K562 (cell line): ENCODE measurements around the gene CSTA. TPM values are rescaled to one million over a fixed set of nuclear protein-coding genes. Genes with fewer than 3 reads are reported as not detected.

Source experiments
- ATAC-seq: fragments of 200-7000 bp; cut with Tn5 transposase; 3 replicates; pipeline ENCODE4 v1.9.1; 2020; ENCODE audit warnings: moderate library complexity
- BruUV-seq: library from RNA; stranded (reverse); fragments of 400-500 nt; replicated peaks from 2 replicates; lab custom pipeline; 2021; lab: Mats Ljungman, UMichigan
- CTCF ChIA-PET: fragments of 300-600 bp; formaldehyde crosslinking; extraction: SDS; loops from one replicate; lab custom pipeline; 2021; ENCODE audit warnings: low intra/inter-chr PET ratio; lab: Yijun Ruan, JAX
- POLR2A ChIA-PET: fragments of 300-600, 350-650 bp; sonication (Branson Sonifier 250); formaldehyde crosslinking; extraction: SDS; loops from one replicate; lab custom pipeline; 2021; ENCODE audit warnings: antibody characterized with exemption, inconsistent platforms; lab: Yijun Ruan, JAX
- DNase-seq, 4 experiments: peaks; one replicate each; pipeline versions ENCODE4 v3.0.0 to v3.0.0-alpha.2; 2011 to 2018; ENCODE audit warnings: low spot score in 3 of 4, mixed read lengths in 3 of 4; ENCODE audit errors: extremely low read depth in 1 of 4
- FAIRE-seq: peaks from 2 replicates; lab custom pipeline; 2011; peaks lifted over from hg19 to GRCh38; lab: Jason Lieb, UNC
- H2AFZ ChIP-seq: 2 replicates; pipeline ENCODE4 v1.6.0; 2011; ENCODE audit warnings: low read depth, low read length, control low read depth, inconsistent platforms
- H3K27ac ChIP-seq: fragments of 200-600 bp; 3 replicates; pipeline ENCODE4 v1.8.0; 2011; ENCODE audit warnings: low read depth, mild to moderate bottlenecking, control low read depth, inconsistent platforms, low read length, moderate library complexity, mixed read lengths; ENCODE audit errors: extremely low read depth
- H3K27me3 ChIP-seq, 2 experiments: fragments of 300-600 bp in 1 of 2; 2 replicates in 1 of 2; 3 replicates in 1 of 2; pipeline versions ENCODE4 v1.6.0 to v1.8.0; 2011; ENCODE audit warnings: inconsistent platforms in 2 of 2, low read length in 2 of 2, mild to moderate bottlenecking in 1 of 2, mixed read lengths in 1 of 2, moderate library complexity in 1 of 2; ENCODE audit not compliant: control insufficient read depth in 2 of 2, insufficient read depth in 2 of 2
- H3K36me3 ChIP-seq: fragments of 300-600 bp; 3 replicates; pipeline ENCODE4 v1.8.0; 2011; ENCODE audit warnings: mild to moderate bottlenecking, low read length, inconsistent platforms; ENCODE audit not compliant: control insufficient read depth, insufficient read depth
- H3K4me1 ChIP-seq, 2 experiments: fragments of 200-600 bp in 1 of 2; replicated peaks in 1 of 2; 2 replicates in 1 of 2; 3 replicates in 1 of 2; pipeline versions ENCODE4 v1.5.1 to v1.8.0; 2011; ENCODE audit warnings: inconsistent platforms in 2 of 2, low read length in 2 of 2, mild to moderate bottlenecking in 1 of 2, mixed read lengths in 1 of 2, moderate library complexity in 1 of 2; ENCODE audit not compliant: control insufficient read depth in 2 of 2, insufficient read depth in 2 of 2
- H3K4me2 ChIP-seq: 2 replicates; pipeline ENCODE4 v1.6.1; 2011; ENCODE audit warnings: low read length, control low read depth, inconsistent platforms, mixed read lengths; ENCODE audit not compliant: insufficient read depth
- H3K4me3 ChIP-seq: fragments of 200-600 bp; sonication (generic), shearing (Covaris generic); 2 replicates; pipeline ENCODE4 v1.5.1; 2016; ENCODE audit warnings: control low read depth, inconsistent platforms
- H3K79me2 ChIP-seq: fragments of 200-600 bp; 3 replicates; pipeline ENCODE4 v1.8.0; 2011; ENCODE audit warnings: low read length, inconsistent platforms; ENCODE audit not compliant: control insufficient read depth, insufficient read depth
- H3K9ac ChIP-seq, 2 experiments: 2 replicates each; pipeline versions ENCODE4 v1.6.0 to v1.6.1; 2011; ENCODE audit warnings: low read depth in 2 of 2, low read length in 2 of 2, control low read depth in 1 of 2, inconsistent platforms in 1 of 2, mild to moderate bottlenecking in 1 of 2, mixed read lengths in 1 of 2; ENCODE audit not compliant: insufficient read depth in 1 of 2
- H3K9me1 ChIP-seq: one replicate; pipeline ENCODE4 v1.6.0; 2011; ENCODE audit warnings: inconsistent platforms, mild to moderate bottlenecking, low read length, moderate library complexity; ENCODE audit not compliant: control insufficient read depth, insufficient read depth
- H3K9me3 ChIP-seq: replicated peaks from 2 replicates; pipeline ENCODE4 v1.5.1; 2011; ENCODE audit warnings: low read depth, low read length, inconsistent platforms; ENCODE audit not compliant: control insufficient read depth, insufficient read depth
- H4K20me1 ChIP-seq: replicated peaks from 2 replicates; pipeline ENCODE4 v1.6.1; 2011; ENCODE audit warnings: low read length, inconsistent platforms, mixed read lengths; ENCODE audit not compliant: control insufficient read depth, insufficient read depth
- DDX20 ChIP-seq: fragments of 450-650 bp; IDR thresholded peaks from 2 replicates; pipeline ENCODE4 v1.6.1; 2016; ENCODE audit warnings: missing genetic modification characterization, low read depth, mild to moderate bottlenecking, missing compliant biosample characterization, moderate library complexity
- ESRRA ChIP-seq: fragments of 450-650 bp; IDR thresholded peaks from 2 replicates; pipeline ENCODE4 v1.6.1; 2014; ENCODE audit warnings: low read depth, mild to moderate bottlenecking, moderate library complexity, borderline replicate concordance
- GATA2 ChIP-seq: sonication (generic); formaldehyde crosslinking; IDR thresholded peaks from 2 replicates; pipeline ENCODE4 v1.4.0; 2020; ENCODE audit warnings: mild to moderate bottlenecking, missing genetic modification reagents
- HOXB6 ChIP-seq: fragments of 250-450 bp; sonication (Bioruptor Pico); IDR thresholded peaks from 2 replicates; pipeline ENCODE4 v1.5.1; 2022; ENCODE audit warnings: mild to moderate bottlenecking, borderline replicate concordance
- LARP7 ChIP-seq: fragments of 450-650 bp; IDR thresholded peaks from 2 replicates; pipeline ENCODE4 v1.6.1; 2016
- NR2C1 ChIP-seq, 2 experiments: fragments of 450-650 bp; IDR thresholded peaks; 2 replicates each; pipeline ENCODE4 v1.6.1; 2017; ENCODE audit warnings: mild to moderate bottlenecking in 2 of 2, antibody characterized with exemption in 1 of 2, inconsistent platforms in 1 of 2, missing compliant biosample characterization in 1 of 2, missing genetic modification characterization in 1 of 2
- NR3C1 ChIP-seq: sonication (generic); formaldehyde crosslinking; IDR thresholded peaks from 2 replicates; pipeline ENCODE4 v1.8.1; 2022; ENCODE audit warnings: missing genetic modification reagents
- RBM14 ChIP-seq: fragments of 200-400 bp; formaldehyde crosslinking; IDR thresholded peaks from 2 replicates; pipeline ENCODE4 v1.6.1; 2018; ENCODE audit warnings: low read depth, mild to moderate bottlenecking, low read length, moderate library complexity, borderline replicate concordance; ENCODE audit not compliant: insufficient read depth
- SNRNP70 ChIP-seq: fragments of 200-400 bp; formaldehyde crosslinking; optimal IDR thresholded peaks from 2 replicates; pipeline ENCODE3; 2017; ENCODE audit warnings: low read depth, low read length
- XRCC4 ChIP-seq: IDR thresholded peaks from one replicate; pipeline ENCODE4 v1.6.1; 2011; ENCODE audit not compliant: insufficient read depth, insufficient read length; ENCODE audit errors: extremely low read depth
- ZNF668 ChIP-seq: fragments of 250-450 bp; sonication (Bioruptor Pico); IDR thresholded peaks from 2 replicates; pipeline ENCODE4 v1.8.0; 2022; ENCODE audit warnings: mild to moderate bottlenecking, inconsistent platforms
- WGBS: fragments of 100-300 bp; shearing (Covaris generic); methylation state at CpG from one replicate; pipeline ENCODE4 v1.1.6; 2016; ENCODE audit warnings: low coverage, mixed read lengths; ENCODE audit not compliant: insufficient coverage; ENCODE audit errors: missing lambda C conversion rate; 5-methylcytosine and 5-hydroxymethylcytosine counted together
- in situ Hi-C: fragments of 300-500 bp; cut with MboI; formaldehyde crosslinking; loops from 4 replicates; pipeline ENCODE4 v1.15.0; 2018; ENCODE audit warnings: inconsistent platforms, mixed read lengths
- intact Hi-C: fragments of 100-400 bp; cut with micrococcal nuclease; formaldehyde crosslinking; loops from 2 replicates; pipeline ENCODE4 v1.14.2; 2022
- polyA plus RNA-seq, 8 experiments: library from polyadenylated mRNA; depleted of rRNA in 4 of 8; stranded (reverse) in 5 of 8; unstranded in 3 of 8; fragments of >200 nt; fragmentation: Nextera tagmentation in 2 of 8; fragmentation: Illumina TruSeq in 1 of 8; extraction: Ambion mirVana in 2 of 8; extraction: Trizol in 1 of 8; gene quantifications; 2 replicates each; pipeline versions ENCODE4 v1.2.1 to v1.2.3, GENCODE V29; 2011 to 2014; ENCODE audit warnings: inconsistent platforms in 1 of 8, missing spikeins in 1 of 8
- total RNA-seq, 7 experiments: library from RNA; depleted of rRNA in 6 of 7; stranded (reverse); fragments of >200 nt in 6 of 7; fragmentation: Illumina TruSeq in 2 of 7; extraction: Trizol in 2 of 7; gene quantifications; 2 replicates each; pipeline versions ENCODE4 v1.2.1 to v1.2.3, GENCODE V29; 2011 to 2021; ENCODE audit warnings: low replicate concordance in 1 of 7
- TF ChIP-seq, protein P1 (sequence below): sonication (generic); formaldehyde crosslinking; IDR thresholded peaks from 2 replicates; pipeline ENCODE4 v1.8.1; 2023; ENCODE audit warnings: mild to moderate bottlenecking, missing genetic modification reagents
- TF ChIP-seq, protein P2 (sequence below): fragments of 450-650 bp; IDR thresholded peaks from 2 replicates; pipeline ENCODE4 v1.6.1; 2016; ENCODE audit warnings: missing biosample characterization, missing genetic modification characterization
- TF ChIP-seq, protein P3 (sequence below): fragments of 450-650 bp; formaldehyde crosslinking; IDR thresholded peaks from 2 replicates; pipeline ENCODE4 v1.4.0; 2020; ENCODE audit warnings: mild to moderate bottlenecking, mixed read lengths

The CSTA gene
- total and polyA plus RNA-seq, 9 of the 15 experiments (the other 6 are each of a cell fraction or from before 2014, with no cell fraction given): 0.11 to 3.1 (median 1.1) TPM

DNA sequence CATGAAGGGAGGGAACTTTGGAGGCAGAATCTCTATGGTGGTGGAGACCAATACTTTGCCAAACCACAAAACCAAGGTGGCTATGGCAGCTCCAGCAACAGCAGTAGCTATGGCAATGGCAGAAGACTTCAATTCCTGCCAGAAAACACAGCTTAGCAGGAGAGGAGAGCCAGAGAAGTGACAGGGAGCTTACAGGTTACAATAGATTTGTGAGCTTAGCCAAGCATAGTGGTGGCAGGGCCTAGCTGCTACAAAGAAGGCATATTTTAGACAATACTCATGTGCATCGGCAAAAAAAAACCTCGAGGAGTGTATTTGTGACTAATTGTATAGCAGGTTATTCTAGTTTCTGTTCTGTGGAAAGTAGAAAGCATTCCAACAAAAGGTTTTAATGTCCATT lies 6.4 kb upstream of the CSTA start:
- POLR2A ChIA-PET: interaction anchor here (0.6 to 0.7 kb wide), 2 partner anchors 298 to 528 kb away, joined by 3 read pairs; no protein-coding TSS in a partner anchor
- no peak for FAIRE-seq

More for the DNA sequence above, 6.4 kb upstream of the CSTA start:
- BruUV-seq: no TSS peak
- CTCF ChIA-PET: no interaction called here
- ATAC-seq: no peak
- Histone ChIP-seq H3K36me3 (no peaks in the 10 kb centered on the region), H3K27ac (no peak overlapping the region), H3K9me3 (no peaks in the 10 kb centered on the region), H3K9me1 (no peaks in the 10 kb centered on the region), H3K4me3 (no peak overlapping the region), H4K20me1 (no peaks in the 10 kb centered on the region), H3K4me2 (no peak overlapping the region), H2AFZ (no peak overlapping the region), H3K27me3 (peaks cover 0 to 6% of the 10 kb centered on the region in 2 experiments; a peak in 1 of 5 replicates), H3K9ac (no peak overlapping the region), H3K79me2 (no peaks in the 10 kb centered on the region), H3K4me1 (no peaks in the 10 kb centered on the region)
- intact Hi-C loops (no loop called here), in situ Hi-C loops (no loop called here)
- DNase-seq: no peak
- WGBS: 0% methylated on average over 2 of the region's 2 CpGs
- TF ChIP-seq, protein P1, sequence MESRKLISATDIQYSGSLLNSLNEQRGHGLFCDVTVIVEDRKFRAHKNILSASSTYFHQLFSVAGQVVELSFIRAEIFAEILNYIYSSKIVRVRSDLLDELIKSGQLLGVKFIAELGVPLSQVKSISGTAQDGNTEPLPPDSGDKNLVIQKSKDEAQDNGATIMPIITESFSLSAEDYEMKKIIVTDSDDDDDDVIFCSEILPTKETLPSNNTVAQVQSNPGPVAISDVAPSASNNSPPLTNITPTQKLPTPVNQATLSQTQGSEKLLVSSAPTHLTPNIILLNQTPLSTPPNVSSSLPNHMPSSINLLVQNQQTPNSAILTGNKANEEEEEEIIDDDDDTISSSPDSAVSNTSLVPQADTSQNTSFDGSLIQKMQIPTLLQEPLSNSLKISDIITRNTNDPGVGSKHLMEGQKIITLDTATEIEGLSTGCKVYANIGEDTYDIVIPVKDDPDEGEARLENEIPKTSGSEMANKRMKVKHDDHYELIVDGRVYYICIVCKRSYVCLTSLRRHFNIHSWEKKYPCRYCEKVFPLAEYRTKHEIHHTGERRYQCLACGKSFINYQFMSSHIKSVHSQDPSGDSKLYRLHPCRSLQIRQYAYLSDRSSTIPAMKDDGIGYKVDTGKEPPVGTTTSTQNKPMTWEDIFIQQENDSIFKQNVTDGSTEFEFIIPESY (CRISPR knock-in tag): no peak
- TF ChIP-seq RBM14: no peak
- no peak for TF ChIP-seq XRCC4
- no peak for TF ChIP-seq NR2C1 (IDR thresholded peaks at IDR 0.05)
- no peak for TF ChIP-seq NR2C1 (tag; IDR thresholded peaks at IDR 0.05)
- no peak for TF ChIP-seq LARP7
- no peak for TF ChIP-seq DDX20 (tag)
- no peak for TF ChIP-seq ESRRA
- no peak for TF ChIP-seq NR3C1 (CRISPR knock-in tag)
- no peak for TF ChIP-seq GATA2 (CRISPR knock-in tag)
- TF ChIP-seq, protein P2, sequence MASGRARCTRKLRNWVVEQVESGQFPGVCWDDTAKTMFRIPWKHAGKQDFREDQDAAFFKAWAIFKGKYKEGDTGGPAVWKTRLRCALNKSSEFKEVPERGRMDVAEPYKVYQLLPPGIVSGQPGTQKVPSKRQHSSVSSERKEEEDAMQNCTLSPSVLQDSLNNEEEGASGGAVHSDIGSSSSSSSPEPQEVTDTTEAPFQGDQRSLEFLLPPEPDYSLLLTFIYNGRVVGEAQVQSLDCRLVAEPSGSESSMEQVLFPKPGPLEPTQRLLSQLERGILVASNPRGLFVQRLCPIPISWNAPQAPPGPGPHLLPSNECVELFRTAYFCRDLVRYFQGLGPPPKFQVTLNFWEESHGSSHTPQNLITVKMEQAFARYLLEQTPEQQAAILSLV: no peak
- TF ChIP-seq, protein P3, sequence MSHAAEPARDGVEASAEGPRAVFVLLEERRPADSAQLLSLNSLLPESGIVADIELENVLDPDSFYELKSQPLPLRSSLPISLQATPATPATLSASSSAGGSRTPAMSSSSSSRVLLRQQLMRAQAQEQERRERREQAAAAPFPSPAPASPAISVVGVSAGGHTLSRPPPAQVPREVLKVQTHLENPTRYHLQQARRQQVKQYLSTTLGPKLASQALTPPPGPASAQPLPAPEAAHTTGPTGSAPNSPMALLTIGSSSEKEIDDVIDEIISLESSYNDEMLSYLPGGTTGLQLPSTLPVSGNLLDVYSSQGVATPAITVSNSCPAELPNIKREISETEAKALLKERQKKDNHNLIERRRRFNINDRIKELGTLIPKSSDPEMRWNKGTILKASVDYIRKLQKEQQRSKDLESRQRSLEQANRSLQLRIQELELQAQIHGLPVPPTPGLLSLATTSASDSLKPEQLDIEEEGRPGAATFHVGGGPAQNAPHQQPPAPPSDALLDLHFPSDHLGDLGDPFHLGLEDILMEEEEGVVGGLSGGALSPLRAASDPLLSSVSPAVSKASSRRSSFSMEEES (CRISPR knock-in tag): no peak
- TF ChIP-seq SNRNP70: no peak
- TF ChIP-seq HOXB6 (CRISPR knock-in tag): no peak
- TF ChIP-seq ZNF668 (CRISPR knock-in tag): no peak
